Thoracic aorta (tissue), 2 donors: Measurements from ENCODE around the gene GET4. TPM values are rescaled to one million over a fixed set of nuclear protein-coding genes. Genes with fewer than 3 reads are reported as not detected.

Experiments
- ATAC-seq: fragments of 150-250 bp; one replicate; pipeline ENCODE4 v1.8.0; 2017; ENCODE audit warnings: low read depth; ENCODE audit not compliant: insufficient number of reproducible peaks, low FRiP score
- DNase-seq: peaks from one replicate; pipeline ENCODE4 v3.0.0-alpha.2; 2020; ENCODE audit warnings: low spot score
- H3K27ac ChIP-seq, 2 donors: fragments of 200-600 bp; sonication (generic); 1 replicate in 1 of 2; 2 replicates in 1 of 2; pipeline ENCODE4 v1.5.1; 2016; ENCODE audit warnings: mild to moderate bottlenecking in 2 of 2, moderate library complexity in 2 of 2
- H3K27me3 ChIP-seq: fragments of 200-600 bp; sonication (generic); replicated peaks from 2 replicates; pipeline ENCODE4 v1.6.0; 2016; ENCODE audit warnings: mild to moderate bottlenecking; ENCODE audit not compliant: insufficient read depth
- H3K36me3 ChIP-seq: fragments of 200-600 bp; sonication (generic); one replicate; pipeline ENCODE4 v1.5.1; 2016
- H3K4me1 ChIP-seq, 2 donors: fragments of 200-600 bp; sonication (generic); 1 replicate in 1 of 2; 2 replicates in 1 of 2; pipeline versions ENCODE4 v1.5.1 to v1.6.0; 2016; ENCODE audit warnings: low read depth in 2 of 2, mild to moderate bottlenecking in 1 of 2; ENCODE audit not compliant: control insufficient read depth in 1 of 2
- H3K4me3 ChIP-seq: fragments of 200-600 bp; sonication (generic); 2 replicates; pipeline ENCODE4 v1.5.1; 2016; ENCODE audit warnings: mild to moderate bottlenecking
- H3K9me3 ChIP-seq: fragments of 200-600 bp; sonication (generic); 2 replicates; pipeline ENCODE4 v1.5.1; 2016
- total RNA-seq, 2 donors: library from RNA; depleted of rRNA; stranded (reverse); fragments of >200 nt; gene quantifications; one replicate each; pipeline versions ENCODE4 v1.1.0 to v1.2.3, GENCODE V29; 2016
- TF ChIP-seq, protein P1 (sequence below): fragments of 200-600 bp; sonication (generic); IDR thresholded peaks from one replicate; pipeline ENCODE4 v1.5.1; 2019; ENCODE audit warnings: antibody characterized with exemption

Gene GET4
- total RNA-seq, 2 donors from 2014 or later, result 26.9 to 28.4 TPM

DNA sequence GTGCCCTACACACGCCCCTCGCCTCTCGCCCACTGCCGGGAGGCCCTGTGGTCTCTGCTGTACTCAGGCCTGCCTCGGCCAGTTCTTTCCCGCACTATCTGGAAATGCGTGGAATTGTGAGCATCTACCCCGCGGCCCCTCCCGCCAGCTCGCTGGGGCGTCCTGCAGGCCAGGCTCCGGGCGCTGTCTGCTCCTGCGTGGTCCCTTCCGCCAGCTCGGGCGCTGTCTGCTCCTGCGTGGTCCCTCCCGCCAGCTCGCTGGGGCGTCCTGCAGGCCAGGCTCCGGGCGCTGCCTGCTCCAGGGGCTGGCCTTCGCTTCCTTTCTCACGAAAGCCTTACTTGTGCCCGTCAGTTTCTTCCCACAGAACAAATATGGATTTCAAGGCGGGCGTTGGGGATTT lies 14.9 kb downstream of the GET4 start:
- Histone ChIP-seq H3K4me1 (no peaks in the 10 kb centered on the region), H3K27me3 (no peaks in the 10 kb centered on the region), H3K4me3 (no peak overlapping the region), H3K27ac (no peak overlapping the region), H3K9me3 (no peaks in the 10 kb centered on the region), H3K36me3 (peaks cover 74% of the 10 kb centered on the region)
- ATAC-seq (no peak), DNase-seq (no peak)
- TF ChIP-seq, protein P1, sequence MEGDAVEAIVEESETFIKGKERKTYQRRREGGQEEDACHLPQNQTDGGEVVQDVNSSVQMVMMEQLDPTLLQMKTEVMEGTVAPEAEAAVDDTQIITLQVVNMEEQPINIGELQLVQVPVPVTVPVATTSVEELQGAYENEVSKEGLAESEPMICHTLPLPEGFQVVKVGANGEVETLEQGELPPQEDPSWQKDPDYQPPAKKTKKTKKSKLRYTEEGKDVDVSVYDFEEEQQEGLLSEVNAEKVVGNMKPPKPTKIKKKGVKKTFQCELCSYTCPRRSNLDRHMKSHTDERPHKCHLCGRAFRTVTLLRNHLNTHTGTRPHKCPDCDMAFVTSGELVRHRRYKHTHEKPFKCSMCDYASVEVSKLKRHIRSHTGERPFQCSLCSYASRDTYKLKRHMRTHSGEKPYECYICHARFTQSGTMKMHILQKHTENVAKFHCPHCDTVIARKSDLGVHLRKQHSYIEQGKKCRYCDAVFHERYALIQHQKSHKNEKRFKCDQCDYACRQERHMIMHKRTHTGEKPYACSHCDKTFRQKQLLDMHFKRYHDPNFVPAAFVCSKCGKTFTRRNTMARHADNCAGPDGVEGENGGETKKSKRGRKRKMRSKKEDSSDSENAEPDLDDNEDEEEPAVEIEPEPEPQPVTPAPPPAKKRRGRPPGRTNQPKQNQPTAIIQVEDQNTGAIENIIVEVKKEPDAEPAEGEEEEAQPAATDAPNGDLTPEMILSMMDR, result no peak

DNA sequence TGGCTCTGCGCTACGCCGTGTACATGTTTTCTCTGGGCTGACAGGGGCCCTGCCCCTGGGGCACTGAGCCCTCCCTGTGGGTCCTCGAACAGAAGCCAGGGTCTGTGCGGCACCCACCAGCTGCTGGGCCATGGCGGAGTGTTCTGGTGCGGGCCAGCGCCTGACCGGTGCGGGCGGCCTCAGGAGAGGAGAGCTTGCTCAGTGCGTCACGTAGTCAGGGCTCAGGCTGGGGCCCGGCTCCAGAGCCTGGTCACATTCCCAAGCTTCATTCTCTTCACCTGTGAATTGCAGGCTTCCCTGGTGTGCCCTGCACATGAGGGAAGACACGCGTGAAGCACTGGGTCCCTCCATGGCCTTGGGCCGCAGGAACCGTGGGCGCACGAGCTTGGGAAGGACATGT lies 15.5 kb downstream of the GET4 start:
- TF ChIP-seq, protein P1, result no peak
- DNase-seq (no peak), ATAC-seq (no peak)
- Histone ChIP-seq H3K9me3 (no peaks in the 10 kb centered on the region), H3K27me3 (no peaks in the 10 kb centered on the region), H3K36me3 (peaks cover 74% of the 10 kb centered on the region), H3K4me3 (no peak overlapping the region), H3K27ac (no peak overlapping the region), H3K4me1 (no peaks in the 10 kb centered on the region)

DNA sequence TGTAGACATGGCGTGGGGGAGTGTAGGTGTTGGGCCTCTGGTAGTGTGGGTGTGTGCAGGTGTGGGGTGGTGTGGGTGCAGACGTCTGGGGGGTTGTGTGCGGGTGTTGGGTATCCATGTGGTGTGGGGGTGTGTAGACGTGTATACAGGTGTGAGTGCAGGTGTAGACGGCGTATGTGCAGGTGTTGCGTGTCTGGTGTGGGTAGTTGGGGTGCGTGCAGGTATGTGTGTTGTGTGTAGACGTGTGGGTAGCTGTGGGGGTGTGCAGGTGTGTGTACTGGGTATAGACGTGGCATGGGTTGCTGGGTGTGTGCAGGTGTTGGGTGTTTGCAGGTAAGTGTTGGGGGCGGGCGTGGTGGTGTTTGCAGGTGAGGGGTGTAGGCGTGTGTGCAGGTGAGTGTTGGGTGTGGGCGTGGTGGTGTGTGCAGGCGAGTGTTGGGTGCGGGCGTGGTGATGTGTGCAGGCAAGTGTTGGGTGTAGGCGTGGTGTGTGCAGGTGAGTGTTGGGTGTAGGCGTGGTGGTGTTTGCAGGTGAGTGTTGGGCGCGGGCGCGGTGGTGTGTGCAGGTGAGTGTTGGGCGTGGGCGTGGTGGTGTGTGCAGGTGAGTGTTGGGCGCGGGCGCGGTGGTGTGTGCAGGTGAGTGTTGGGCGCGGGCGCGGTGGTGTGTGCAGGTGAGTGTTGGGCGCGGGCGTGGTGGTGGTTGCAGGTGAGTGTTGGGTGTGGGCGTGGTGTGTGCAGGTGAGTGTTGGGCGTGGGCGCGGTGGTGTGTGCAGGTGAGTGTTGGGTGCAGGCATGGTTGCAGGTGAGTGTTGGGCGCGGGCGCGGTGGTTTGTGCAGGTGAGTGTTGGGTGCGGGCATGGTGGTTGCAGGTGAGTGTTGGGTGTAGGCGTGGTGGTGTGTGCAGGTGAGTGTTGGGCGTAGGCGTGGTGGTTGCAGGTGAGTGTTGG lies 16.6 kb downstream of the GET4 start:
- Histone ChIP-seq H3K36me3 (peaks cover 69% of the 10 kb centered on the region), H3K4me1 (no peaks in the 10 kb centered on the region)
- TF ChIP-seq, protein P1, result no peak

DNA sequence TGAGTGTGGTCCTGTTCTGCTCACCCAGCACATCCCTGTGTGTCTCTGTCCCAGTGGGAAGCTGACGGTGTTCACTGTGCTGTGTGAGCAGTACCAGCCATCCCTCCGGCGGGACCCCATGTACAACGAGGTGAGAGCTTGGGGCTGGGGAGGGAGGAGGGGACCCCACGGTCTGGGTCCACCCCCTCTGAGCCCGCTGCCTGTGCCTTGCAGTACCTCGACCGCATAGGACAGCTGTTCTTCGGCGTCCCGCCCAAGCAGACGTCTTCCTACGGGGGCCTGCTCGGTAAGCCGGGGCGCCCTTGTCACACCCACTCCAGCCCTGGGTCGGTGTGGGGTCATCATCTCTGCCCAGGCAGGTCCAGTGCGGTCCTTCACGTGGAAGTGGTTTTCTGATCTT lies 17.3 kb downstream of the GET4 start:
- Histone ChIP-seq H3K27me3 (no peaks in the 10 kb centered on the region), H3K27ac (no peak overlapping the region), H3K36me3 (peaks cover 65% of the 10 kb centered on the region), H3K4me3 (no peak overlapping the region), H3K9me3 (no peaks in the 10 kb centered on the region), H3K4me1 (no peaks in the 10 kb centered on the region)
- no peak for ATAC-seq
- no peak for DNase-seq
- TF ChIP-seq, protein P1, result no peak

More for the DNA sequence above, 16.6 kb downstream of the GET4 start:
- DNase-seq (no peak), ATAC-seq (no peak)
- Histone ChIP-seq H3K27me3 (no peaks in the 10 kb centered on the region), H3K9me3 (no peaks in the 10 kb centered on the region), H3K4me3 (no peak overlapping the region), H3K27ac (no peak overlapping the region)

DNA sequence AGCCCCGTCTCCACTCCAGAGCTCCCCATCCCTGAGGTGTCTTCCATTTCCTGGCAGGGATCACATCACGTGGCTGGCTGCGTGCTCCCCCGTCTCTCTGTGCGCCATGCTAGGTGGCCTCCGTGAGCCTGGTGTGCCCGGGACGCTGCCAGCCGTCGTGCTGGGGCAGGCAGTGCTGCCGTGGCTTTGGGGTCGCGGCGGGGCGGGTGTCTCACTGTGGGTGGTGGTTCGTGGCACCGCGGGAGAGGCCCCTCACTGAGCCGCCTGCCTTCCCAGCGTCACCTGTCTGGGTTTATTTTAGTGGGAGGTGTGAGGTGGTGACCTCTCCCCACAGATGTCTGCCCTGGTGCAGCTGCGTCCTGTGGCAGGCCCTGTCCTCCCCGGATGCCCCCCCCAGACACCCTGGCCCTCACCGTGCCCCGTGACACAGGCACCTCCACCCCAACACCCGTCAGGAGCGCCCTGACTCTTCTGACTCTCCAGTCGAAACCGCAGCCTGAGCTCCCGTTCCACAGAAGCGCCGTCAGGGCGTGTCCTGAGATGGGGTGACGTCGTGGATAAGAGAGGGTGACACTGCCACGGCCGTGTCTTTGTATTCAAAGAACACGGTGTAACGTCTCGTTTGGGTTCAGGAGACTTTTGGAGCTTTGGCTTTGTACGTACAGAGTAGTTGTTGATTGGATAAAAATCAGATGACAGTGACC lies 18.0 kb downstream of the GET4 start:
- ATAC-seq (no peak), DNase-seq (no peak)
- no peak overlapping the region for H3K4me3 ChIP-seq
- peaks cover 59% of the 10 kb centered on the region for H3K36me3 ChIP-seq
- H3K27me3 ChIP-seq, result no peaks in the 10 kb centered on the region
- H3K9me3 ChIP-seq, result no peaks in the 10 kb centered on the region
- H3K27ac ChIP-seq, result no peak overlapping the region
- no peaks in the 10 kb centered on the region for H3K4me1 ChIP-seq
- TF ChIP-seq, protein P1, result no peak
